ENCODE results near the gene GDI1. TPM values are rescaled to one million over a fixed set of nuclear protein-coding genes. Genes with fewer than 3 reads are reported as not detected.

GDI1 gene
- total and polyA plus RNA-seq, 9 of the 15 experiments (the other 6 are each of a cell fraction or from before 2014, with no cell fraction given), result 0.97 to 82.6 (median 37.5) TPM

DNA sequence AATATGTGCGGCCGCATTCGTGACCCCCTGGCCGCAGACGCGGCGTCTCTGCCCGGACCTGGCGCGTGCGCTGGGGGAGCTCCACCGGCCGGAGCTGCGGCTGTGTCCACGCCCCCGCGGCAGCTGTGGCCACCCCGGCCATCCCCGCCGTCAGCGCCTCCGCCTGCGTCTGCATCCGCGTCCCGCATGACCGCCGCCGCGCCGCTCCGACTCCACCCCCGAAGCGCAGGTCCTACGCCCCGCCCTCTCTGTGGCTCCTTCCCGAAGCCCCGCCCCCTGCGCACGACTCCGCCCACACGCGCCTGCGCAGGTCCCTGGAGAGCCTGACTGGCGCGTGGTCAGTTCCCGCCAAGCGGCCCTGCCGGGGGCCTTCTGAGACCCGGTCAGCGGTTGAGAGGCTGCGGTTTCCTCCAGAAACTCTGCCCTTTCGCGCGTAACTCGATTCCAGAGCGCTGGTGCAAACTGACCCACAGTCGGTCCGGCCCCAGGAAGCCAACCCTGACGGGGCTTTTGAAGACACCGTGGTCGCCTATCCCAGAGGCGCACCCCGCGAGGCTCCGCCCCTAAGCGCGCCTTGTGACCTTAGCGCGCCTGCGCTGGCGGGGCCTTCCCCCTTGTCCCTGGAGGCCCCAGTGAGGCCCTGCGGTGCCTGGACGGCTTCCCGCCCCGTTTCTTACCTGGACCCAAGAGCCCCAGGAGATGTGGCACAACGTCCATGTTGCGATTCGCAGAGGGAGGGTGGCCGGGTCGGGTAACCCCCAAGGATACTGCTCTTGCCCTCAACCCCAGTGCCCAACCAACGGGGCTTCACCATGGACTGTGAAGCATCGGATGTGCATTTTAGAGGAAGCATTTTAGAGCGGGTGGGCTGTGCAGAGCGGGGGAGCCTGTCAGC lies 42.0 kb downstream of the GDI1 start, which contains the start of gene LAGE3 (continued):
- no peak for TF ChIP-seq IRF2 (CRISPR knock-in tag; IDR thresholded peaks at IDR 0.05)
- TF ChIP-seq ZNF431 (CRISPR knock-in tag; IDR thresholded peaks at IDR 0.05), result no peak
- peak; percentile 100 for TF ChIP-seq RB1 (IDR thresholded peaks at IDR 0.05; ENCODE audit: low read depth)
- TF ChIP-seq HCFC1 (IDR thresholded peaks at IDR 0.05; ENCODE audit: low read depth, low read length), result 0 out of 2 replicates have a peak, but pooled peaks have one; percentile 6
- no peak for TF ChIP-seq HLTF (IDR thresholded peaks at IDR 0.05)
- TF ChIP-seq, protein P1, sequence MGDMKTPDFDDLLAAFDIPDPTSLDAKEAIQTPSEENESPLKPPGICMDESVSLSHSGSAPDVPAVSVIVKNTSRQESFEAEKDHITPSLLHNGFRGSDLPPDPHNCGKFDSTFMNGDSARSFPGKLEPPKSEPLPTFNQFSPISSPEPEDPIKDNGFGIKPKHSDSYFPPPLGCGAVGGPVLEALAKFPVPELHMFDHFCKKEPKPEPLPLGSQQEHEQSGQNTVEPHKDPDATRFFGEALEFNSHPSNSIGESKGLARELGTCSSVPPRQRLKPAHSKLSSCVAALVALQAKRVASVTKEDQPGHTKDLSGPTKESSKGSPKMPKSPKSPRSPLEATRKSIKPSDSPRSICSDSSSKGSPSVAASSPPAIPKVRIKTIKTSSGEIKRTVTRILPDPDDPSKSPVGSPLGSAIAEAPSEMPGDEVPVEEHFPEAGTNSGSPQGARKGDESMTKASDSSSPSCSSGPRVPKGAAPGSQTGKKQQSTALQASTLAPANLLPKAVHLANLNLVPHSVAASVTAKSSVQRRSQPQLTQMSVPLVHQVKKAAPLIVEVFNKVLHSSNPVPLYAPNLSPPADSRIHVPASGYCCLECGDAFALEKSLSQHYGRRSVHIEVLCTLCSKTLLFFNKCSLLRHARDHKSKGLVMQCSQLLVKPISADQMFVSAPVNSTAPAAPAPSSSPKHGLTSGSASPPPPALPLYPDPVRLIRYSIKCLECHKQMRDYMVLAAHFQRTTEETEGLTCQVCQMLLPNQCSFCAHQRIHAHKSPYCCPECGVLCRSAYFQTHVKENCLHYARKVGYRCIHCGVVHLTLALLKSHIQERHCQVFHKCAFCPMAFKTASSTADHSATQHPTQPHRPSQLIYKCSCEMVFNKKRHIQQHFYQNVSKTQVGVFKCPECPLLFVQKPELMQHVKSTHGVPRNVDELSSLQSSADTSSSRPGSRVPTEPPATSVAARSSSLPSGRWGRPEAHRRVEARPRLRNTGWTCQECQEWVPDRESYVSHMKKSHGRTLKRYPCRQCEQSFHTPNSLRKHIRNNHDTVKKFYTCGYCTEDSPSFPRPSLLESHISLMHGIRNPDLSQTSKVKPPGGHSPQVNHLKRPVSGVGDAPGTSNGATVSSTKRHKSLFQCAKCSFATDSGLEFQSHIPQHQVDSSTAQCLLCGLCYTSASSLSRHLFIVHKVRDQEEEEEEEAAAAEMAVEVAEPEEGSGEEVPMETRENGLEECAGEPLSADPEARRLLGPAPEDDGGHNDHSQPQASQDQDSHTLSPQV (IDR thresholded peaks at IDR 0.05), result peak; percentile 92
- TF ChIP-seq TBP (optimal IDR thresholded peaks at IDR 0.05; ENCODE audit: low read depth, low read length), result peak; percentile 57
- TF ChIP-seq ATF7 (IDR thresholded peaks at IDR 0.05), result no peak
- no peak for TF ChIP-seq FOXJ3 (CRISPR knock-in tag; IDR thresholded peaks at IDR 0.05)
- TF ChIP-seq, protein P2, sequence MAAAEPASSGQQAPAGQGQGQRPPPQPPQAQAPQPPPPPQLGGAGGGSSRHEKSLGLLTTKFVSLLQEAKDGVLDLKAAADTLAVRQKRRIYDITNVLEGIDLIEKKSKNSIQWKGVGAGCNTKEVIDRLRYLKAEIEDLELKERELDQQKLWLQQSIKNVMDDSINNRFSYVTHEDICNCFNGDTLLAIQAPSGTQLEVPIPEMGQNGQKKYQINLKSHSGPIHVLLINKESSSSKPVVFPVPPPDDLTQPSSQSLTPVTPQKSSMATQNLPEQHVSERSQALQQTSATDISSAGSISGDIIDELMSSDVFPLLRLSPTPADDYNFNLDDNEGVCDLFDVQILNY (CRISPR knock-in tag; IDR thresholded peaks at IDR 0.05), result peak; percentile 69; the same call in 1 of the 2 replicates
- TF ChIP-seq, protein P3, sequence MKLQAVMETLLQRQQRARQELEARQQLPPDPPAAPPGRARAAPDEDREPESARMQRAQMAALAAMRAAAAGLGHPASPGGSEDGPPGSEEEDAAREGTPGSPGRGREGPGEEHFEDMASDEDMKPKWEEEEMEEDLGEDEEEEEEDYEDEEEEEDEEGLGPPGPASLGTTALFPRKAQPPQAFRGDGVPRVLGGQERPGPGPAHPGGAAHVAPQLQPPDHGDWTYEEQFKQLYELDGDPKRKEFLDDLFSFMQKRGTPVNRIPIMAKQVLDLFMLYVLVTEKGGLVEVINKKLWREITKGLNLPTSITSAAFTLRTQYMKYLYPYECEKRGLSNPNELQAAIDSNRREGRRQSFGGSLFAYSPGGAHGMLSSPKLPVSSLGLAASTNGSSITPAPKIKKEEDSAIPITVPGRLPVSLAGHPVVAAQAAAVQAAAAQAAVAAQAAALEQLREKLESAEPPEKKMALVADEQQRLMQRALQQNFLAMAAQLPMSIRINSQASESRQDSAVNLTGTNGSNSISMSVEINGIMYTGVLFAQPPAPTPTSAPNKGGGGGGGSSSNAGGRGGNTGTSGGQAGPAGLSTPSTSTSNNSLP (IDR thresholded peaks at IDR 0.05; ENCODE audit: borderline replicate concordance, low read depth, low read length), result no peak
- TF ChIP-seq, protein P4, sequence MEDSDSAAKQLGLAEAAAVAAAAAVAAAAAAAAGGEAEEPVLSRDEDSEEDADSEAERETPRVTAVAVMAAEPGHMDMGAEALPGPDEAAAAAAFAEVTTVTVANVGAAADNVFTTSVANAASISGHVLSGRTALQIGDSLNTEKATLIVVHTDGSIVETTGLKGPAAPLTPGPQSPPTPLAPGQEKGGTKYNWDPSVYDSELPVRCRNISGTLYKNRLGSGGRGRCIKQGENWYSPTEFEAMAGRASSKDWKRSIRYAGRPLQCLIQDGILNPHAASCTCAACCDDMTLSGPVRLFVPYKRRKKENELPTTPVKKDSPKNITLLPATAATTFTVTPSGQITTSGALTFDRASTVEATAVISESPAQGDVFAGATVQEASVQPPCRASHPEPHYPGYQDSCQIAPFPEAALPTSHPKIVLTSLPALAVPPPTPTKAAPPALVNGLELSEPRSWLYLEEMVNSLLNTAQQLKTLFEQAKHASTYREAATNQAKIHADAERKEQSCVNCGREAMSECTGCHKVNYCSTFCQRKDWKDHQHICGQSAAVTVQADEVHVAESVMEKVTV (CRISPR knock-in tag; IDR thresholded peaks at IDR 0.05), result no peak
- TF ChIP-seq LEF1 (IDR thresholded peaks at IDR 0.05), result no peak
- no peak for TF ChIP-seq TRIM24 (IDR thresholded peaks at IDR 0.05)
- no peak for TF ChIP-seq PTBP1 (IDR thresholded peaks at IDR 0.05; ENCODE audit: low read depth, low read length)
- TF ChIP-seq, protein P5, sequence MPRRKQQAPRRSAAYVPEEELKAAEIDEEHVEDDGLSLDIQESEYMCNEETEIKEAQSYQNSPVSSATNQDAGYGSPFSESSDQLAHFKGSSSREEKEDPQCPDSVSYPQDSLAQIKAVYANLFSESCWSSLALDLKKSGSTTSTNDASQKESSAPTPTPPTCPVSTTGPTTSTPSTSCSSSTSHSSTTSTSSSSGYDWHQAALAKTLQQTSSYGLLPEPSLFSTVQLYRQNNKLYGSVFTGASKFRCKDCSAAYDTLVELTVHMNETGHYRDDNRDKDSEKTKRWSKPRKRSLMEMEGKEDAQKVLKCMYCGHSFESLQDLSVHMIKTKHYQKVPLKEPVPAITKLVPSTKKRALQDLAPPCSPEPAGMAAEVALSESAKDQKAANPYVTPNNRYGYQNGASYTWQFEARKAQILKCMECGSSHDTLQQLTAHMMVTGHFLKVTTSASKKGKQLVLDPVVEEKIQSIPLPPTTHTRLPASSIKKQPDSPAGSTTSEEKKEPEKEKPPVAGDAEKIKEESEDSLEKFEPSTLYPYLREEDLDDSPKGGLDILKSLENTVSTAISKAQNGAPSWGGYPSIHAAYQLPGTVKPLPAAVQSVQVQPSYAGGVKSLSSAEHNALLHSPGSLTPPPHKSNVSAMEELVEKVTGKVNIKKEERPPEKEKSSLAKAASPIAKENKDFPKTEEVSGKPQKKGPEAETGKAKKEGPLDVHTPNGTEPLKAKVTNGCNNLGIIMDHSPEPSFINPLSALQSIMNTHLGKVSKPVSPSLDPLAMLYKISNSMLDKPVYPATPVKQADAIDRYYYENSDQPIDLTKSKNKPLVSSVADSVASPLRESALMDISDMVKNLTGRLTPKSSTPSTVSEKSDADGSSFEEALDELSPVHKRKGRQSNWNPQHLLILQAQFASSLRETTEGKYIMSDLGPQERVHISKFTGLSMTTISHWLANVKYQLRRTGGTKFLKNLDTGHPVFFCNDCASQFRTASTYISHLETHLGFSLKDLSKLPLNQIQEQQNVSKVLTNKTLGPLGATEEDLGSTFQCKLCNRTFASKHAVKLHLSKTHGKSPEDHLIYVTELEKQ (CRISPR knock-in tag; IDR thresholded peaks at IDR 0.05), result no peak
